ENCODE data around the gene ADCY3. TPM values are rescaled to one million over a fixed set of nuclear protein-coding genes. Genes with fewer than 3 reads are reported as not detected.

Gene ADCY3
- total RNA-seq, 4 donors from 2014 or later, result 3.9 to 16.6 (median 12.3) TPM

DNA sequence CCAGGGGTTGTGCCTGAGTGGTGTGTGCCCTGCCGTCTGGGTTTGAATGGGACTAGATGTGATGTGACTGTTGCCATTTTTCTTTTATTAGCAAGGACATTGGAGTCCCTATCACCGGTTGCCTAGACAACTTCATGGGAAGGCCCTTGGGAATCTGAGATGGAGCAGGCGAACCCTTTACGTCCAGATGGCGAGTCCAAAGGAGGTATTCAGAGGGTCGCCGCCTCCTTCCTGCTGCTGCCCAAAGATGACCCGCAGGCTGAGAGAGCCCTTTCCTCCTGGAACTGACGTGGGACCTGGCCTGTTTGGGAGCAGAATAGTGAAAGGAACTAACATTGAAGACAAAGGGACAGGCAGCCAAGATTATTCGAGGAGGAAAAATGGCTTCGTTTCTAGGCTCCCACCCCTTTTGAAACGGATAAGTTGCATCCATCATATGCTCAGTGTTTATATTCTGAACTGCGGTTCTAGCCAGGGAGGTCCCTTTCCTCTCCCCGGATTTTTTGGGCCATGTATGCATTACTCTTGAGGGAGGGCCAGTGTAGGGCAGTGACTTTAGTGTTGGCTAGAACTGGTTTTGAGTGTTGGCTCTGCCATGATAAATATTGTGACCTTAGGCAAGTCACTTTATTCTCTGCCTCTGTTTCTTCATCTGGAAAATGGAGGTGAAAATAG lies 126.1 kb downstream of the ADCY3 start:
- in situ Hi-C loops (cut with MboI; ENCODE audit: low sequenced_read_pairs in 4 of 4), result loop anchor here in 1 of 4 donors (25.0 kb wide), 1 partner anchor 382 kb away; no protein-coding TSS in a partner anchor
- peak overlapping the region; percentile 67 to 94 (median 88) for H3K4me3 ChIP-seq
- no peaks in the 10 kb centered on the region for H3K27me3 ChIP-seq
- DNase-seq (no peak), ATAC-seq (no peak)
- peak overlapping the region in 3 of 4 donors; percentile 95 to 99 (median 97) for H3K27ac ChIP-seq
- no peaks in the 10 kb centered on the region for H3K36me3 ChIP-seq
- TF ChIP-seq CTCF (IDR thresholded peaks at IDR 0.05 in 4 of 5, conservative IDR thresholded peaks at IDR 0.05 in 1 of 5) (no peak), POLR2A (IDR thresholded peaks at IDR 0.05) (no peak)
- H3K4me1 ChIP-seq, result peaks cover 16 to 17% of the 10 kb centered on the region in 2 donors
- intact Hi-C loops (cut with DNase I; ENCODE audit: low total_unique reads), result loop anchor here (2.0 to 5.0 kb wide), 2 partner anchors 52 to 303 kb away; partner anchors contain the start of gene NCOA1
- H3K9me3 ChIP-seq, result no peaks in the 10 kb centered on the region

GRCh38 chr2:24792874-24793760 lies 126.9 kb downstream of the ADCY3 start, which contains the start of the genes CENPO and PTRHD1:
Gene CENPO, plus strand, starts transcription at chr2:24793425. Its CDS starts 495 bp downstream, at chr2:24793920.
Gene PTRHD1, minus strand, starts transcription at chr2:24793391. Its CDS starts 14 bp downstream, at chr2:24793377.
- DNase-seq, result peak; percentile 93 to 95
- ATAC-seq, result peak; percentile 97 to 98
- intact Hi-C loops (cut with DNase I; ENCODE audit: low total_unique reads), result loop anchor here (2.0 to 5.0 kb wide), 2 partner anchors 51 to 302 kb away; partner anchors contain the start of gene NCOA1
- H3K4me3 ChIP-seq, result peak within 1 kb of the TSS; percentile 67 to 94 (median 88)
- H3K4me1 ChIP-seq, result peaks cover 16 to 17% of the 10 kb centered on the region in 2 donors
- no peaks in the 10 kb centered on the region for H3K9me3 ChIP-seq
- in situ Hi-C loops (cut with MboI; ENCODE audit: low sequenced_read_pairs in 4 of 4), result loop anchor here in 1 of 4 donors (25.0 kb wide), 1 partner anchor 381 kb away; no protein-coding TSS in a partner anchor
- TF ChIP-seq POLR2A (IDR thresholded peaks at IDR 0.05), result peak; percentile 31 to 36
- TF ChIP-seq CTCF (IDR thresholded peaks at IDR 0.05 in 4 of 5, conservative IDR thresholded peaks at IDR 0.05 in 1 of 5), result peak; percentile 57 to 72 (median 66)
- H3K36me3 ChIP-seq, result no peaks in the 10 kb centered on the region
- H3K27ac ChIP-seq, result peak within 1 kb of the TSS; percentile 95 to 99 (median 98)
- H3K27me3 ChIP-seq, result no peaks in the 10 kb centered on the region

- no peaks in the 10 kb centered on the region for H3K27me3 ChIP-seq
- peaks cover 16 to 17% of the 10 kb centered on the region in 2 donors for H3K4me1 ChIP-seq
- no peaks in the 10 kb centered on the region for H3K9me3 ChIP-seq
- H3K36me3 ChIP-seq, result no peaks in the 10 kb centered on the region
- TF ChIP-seq POLR2A (IDR thresholded peaks at IDR 0.05) (no peak), CTCF (IDR thresholded peaks at IDR 0.05 in 4 of 5, conservative IDR thresholded peaks at IDR 0.05 in 1 of 5) (no peak)
- intact Hi-C loops (cut with DNase I; ENCODE audit: low total_unique reads), result loop anchor here (2.0 to 5.0 kb wide), 2 partner anchors 50 to 302 kb away; partner anchors contain the start of gene NCOA1
- H3K27ac ChIP-seq, result peak overlapping the region; percentile 95 to 99 (median 98)
- in situ Hi-C loops (cut with MboI; ENCODE audit: low sequenced_read_pairs in 4 of 4), result loop anchor here in 1 of 4 donors (25.0 kb wide), 1 partner anchor 380 kb away; no protein-coding TSS in a partner anchor
- peak overlapping the region; percentile 67 to 94 (median 88) for H3K4me3 ChIP-seq
- DNase-seq (no peak), ATAC-seq (no peak)
Observed at GRCh38 chr2:24792542-24792873, 127.5 kb downstream of the ADCY3 start.

DNA sequence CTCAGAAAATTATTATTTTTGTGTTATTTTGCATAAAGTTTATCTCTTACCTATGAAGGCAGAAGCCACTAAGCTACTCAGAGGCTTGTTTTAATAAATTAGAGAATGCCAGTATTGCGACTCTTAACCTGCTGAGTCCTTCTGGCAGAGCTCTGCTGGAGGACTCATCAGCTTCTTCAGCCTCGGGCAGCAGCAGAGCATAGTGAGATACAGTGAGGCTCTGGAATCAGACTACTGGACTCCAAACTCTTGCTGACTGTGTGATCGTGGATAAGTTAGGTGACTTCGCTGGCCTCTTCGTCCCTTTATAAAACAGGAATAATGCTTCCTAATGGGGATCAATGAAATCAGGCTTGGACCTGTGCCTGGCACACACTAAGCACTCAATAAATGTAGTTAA lies 128.6 kb downstream of the ADCY3 start:
- ATAC-seq (no peak), DNase-seq (no peak)
- in situ Hi-C loops (cut with MboI; ENCODE audit: low sequenced_read_pairs in 4 of 4) (loop anchor here in 1 of 4 donors (25.0 kb wide), 1 partner anchor 379 kb away; no protein-coding TSS in a partner anchor), intact Hi-C loops (cut with DNase I; ENCODE audit: low total_unique reads) (loop anchor here (5.0 kb wide), 1 partner anchor 49 kb away; no protein-coding TSS in a partner anchor)
- Histone ChIP-seq H3K4me3 (no peak overlapping the region), H3K4me1 (peaks cover 16 to 17% of the 10 kb centered on the region in 2 donors), H3K27ac (no peak overlapping the region), H3K27me3 (no peaks in the 10 kb centered on the region), H3K9me3 (no peaks in the 10 kb centered on the region), H3K36me3 (no peaks in the 10 kb centered on the region)
- TF ChIP-seq POLR2A (IDR thresholded peaks at IDR 0.05), result no peak
